ENCODE measurements around the gene DCUN1D2. TPM values are rescaled to one million over a fixed set of nuclear protein-coding genes. Genes with fewer than 3 reads are reported as not detected.
A peak's percentile ranks its signal among the peaks of the same experiment; 100 is the strongest.

Gene DCUN1D2
- total and polyA plus RNA-seq, 8 donors = 7.3 to 43.0 (median 21.7) TPM

DNA sequence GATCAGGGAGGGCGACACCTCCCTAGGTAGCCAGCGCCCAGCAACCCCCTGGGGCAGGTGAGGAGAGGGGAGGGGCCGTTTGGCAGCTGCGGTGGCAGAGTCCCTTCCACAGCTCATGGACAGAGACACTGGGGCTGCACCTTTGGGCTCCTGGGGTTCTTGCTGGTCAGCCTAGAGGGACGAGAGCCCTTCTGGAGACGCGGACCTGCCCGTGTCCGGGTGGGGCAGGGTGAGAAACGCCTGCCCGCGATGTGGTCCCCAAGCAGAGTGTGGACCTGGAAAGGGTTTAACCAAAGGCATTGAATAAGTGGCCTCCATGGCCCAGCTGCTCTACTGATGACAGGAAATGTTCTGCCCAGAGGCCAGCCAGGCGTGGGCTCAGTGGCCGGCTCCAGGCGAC, 75.5 kb downstream of the DCUN1D2 start:
- peaks cover 0 to 32% (median 18%) of the 10 kb centered on the region in 4 donors for H3K4me1 ChIP-seq
- H3K36me3 ChIP-seq = no peaks in the 10 kb centered on the region
- DNase-seq = no peak
- intact Hi-C loops (cut with DNase I; ENCODE audit: low total_unique reads) = no loop called here
- TF ChIP-seq EP300 (IDR thresholded peaks at IDR 0.05) (no peak), POLR2A (IDR thresholded peaks at IDR 0.05) (no peak), POLR2AphosphoS5 (IDR thresholded peaks at IDR 0.05) (no peak)
- TF ChIP-seq, protein P1, sequence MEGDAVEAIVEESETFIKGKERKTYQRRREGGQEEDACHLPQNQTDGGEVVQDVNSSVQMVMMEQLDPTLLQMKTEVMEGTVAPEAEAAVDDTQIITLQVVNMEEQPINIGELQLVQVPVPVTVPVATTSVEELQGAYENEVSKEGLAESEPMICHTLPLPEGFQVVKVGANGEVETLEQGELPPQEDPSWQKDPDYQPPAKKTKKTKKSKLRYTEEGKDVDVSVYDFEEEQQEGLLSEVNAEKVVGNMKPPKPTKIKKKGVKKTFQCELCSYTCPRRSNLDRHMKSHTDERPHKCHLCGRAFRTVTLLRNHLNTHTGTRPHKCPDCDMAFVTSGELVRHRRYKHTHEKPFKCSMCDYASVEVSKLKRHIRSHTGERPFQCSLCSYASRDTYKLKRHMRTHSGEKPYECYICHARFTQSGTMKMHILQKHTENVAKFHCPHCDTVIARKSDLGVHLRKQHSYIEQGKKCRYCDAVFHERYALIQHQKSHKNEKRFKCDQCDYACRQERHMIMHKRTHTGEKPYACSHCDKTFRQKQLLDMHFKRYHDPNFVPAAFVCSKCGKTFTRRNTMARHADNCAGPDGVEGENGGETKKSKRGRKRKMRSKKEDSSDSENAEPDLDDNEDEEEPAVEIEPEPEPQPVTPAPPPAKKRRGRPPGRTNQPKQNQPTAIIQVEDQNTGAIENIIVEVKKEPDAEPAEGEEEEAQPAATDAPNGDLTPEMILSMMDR (IDR thresholded peaks at IDR 0.05) = no peak
- peak overlapping the region in 1 of 5 donors; percentile 77 for H3K27ac ChIP-seq
- 86 to 94% (median 92%) methylated on average over 15 of the region's 15 CpGs for WGBS, 5 donors
- no peak overlapping the region for H3K4me3 ChIP-seq
- no peaks in the 10 kb centered on the region for H3K9me3 ChIP-seq
- peaks cover 0 to 11% (median 7%) of the 10 kb centered on the region in 3 donors for H3K27me3 ChIP-seq

DNA sequence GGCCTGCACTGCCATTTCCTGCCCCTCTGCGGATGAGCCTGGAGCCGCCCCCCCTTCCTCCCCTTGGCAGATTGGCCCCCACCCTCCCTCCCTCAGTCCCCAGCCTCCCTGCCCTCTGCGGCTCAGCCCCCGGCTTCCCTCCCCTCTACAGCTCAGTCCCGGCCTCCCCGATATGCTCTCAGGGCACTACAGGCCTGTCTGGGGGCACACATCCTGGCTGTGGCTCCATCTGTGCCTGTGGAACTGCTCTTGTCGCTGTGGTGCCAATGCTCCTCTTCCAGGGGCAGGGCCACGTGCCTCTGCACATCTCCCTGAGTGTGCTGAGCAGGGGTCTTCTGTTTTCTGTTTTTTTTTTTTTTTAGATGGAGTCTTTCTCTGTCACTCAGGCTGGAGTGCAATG, 76.2 kb downstream of the DCUN1D2 start:
- Histone ChIP-seq H3K9me3 (no peaks in the 10 kb centered on the region), H3K27me3 (peaks cover 0 to 11% (median 9%) of the 10 kb centered on the region in 3 donors), H3K36me3 (no peaks in the 10 kb centered on the region), H3K27ac (peak overlapping the region in 3 of 5 donors; percentile 63 to 77 (median 64)), H3K4me3 (no peak overlapping the region), H3K4me1 (peaks cover 0 to 34% (median 19%) of the 10 kb centered on the region in 4 donors)
- no peak for DNase-seq
- intact Hi-C loops (cut with DNase I; ENCODE audit: low total_unique reads) = no loop called here
- WGBS, 5 donors = 84 to 96% (median 86%) methylated on average over 2 to 8 of the region's 8 CpGs
- TF ChIP-seq EP300 (IDR thresholded peaks at IDR 0.05) = no peak
- TF ChIP-seq, protein P1 (IDR thresholded peaks at IDR 0.05) = no peak

DNA sequence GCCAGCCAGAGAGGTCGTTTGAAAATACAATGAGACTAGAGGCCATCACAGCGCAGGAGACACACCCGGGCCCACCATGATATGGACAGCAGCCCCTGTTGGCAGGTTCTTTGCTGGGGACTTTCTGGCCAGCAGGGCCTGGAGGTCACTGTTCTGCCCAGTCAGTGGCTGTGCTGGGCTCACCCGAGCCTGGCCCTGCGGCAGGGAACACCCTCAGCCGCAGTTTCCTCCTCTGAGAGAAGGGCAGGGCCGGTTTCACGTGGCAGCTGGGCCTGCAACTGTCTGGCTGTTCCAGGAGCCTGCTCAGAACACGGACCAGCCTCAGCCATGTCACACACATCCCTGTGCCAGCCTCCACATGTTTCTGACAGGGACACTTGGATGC, 76.6 kb downstream of the DCUN1D2 start:
- DNase-seq = peak in 1 of 2 donors; percentile 46
- peaks cover 0 to 11% (median 9%) of the 10 kb centered on the region in 3 donors for H3K27me3 ChIP-seq
- peak in 1 of 3 donors; percentile 26 for TF ChIP-seq POLR2AphosphoS5 (IDR thresholded peaks at IDR 0.05)
- TF ChIP-seq, protein P1 (IDR thresholded peaks at IDR 0.05) = no peak
- TF ChIP-seq EP300 (IDR thresholded peaks at IDR 0.05) = no peak
- peak overlapping the region in 4 of 5 donors; percentile 14 to 77 (median 64) for H3K27ac ChIP-seq
- H3K4me1 ChIP-seq = peaks cover 0 to 34% (median 19%) of the 10 kb centered on the region in 4 donors
- H3K9me3 ChIP-seq = no peaks in the 10 kb centered on the region
- H3K36me3 ChIP-seq = no peaks in the 10 kb centered on the region
- intact Hi-C loops (cut with DNase I; ENCODE audit: low total_unique reads) = no loop called here
- H3K4me3 ChIP-seq = no peak overlapping the region
- WGBS, 5 donors = 51 to 70% (median 60%) methylated on average over 4 to 9 of the region's 9 CpGs

DNA sequence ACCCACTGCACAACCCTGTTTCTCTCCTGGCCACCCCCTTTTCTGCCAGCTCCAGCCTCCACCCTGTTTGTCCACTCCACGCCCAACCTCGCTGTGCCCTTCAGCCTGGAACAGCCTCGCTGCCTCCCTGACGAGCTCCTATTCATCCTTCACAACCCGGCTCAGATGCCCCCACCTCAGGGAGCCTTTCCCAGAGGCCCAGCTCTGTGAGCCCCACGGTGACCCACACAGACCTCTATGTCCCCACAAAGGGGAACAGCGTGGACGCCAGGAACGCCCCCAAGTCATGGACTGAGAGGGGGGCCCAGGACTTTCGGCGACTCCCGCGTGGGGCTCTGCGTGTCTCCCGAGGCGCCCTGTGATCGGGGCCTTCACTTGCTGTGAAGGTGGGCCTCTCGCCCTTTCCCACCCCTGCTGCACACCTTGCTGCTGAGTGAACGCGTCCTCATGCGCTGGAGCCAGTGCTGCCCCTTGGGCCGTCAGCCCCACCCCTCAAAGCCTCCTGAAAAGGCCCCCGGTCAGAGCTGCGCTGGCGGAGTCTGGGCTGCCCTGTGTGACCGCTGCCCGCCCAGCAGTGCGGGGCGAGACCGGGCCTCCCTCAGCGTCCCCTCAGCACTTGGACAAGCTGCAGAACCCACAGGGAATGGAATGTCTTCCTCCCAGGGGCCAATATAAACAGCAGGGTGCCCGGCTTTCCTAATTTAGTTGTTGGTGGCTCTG, 77.2 kb downstream of the DCUN1D2 start:
- peak overlapping the region in 4 of 5 donors; percentile 14 to 77 (median 64) for H3K27ac ChIP-seq
- WGBS, 5 donors = 74 to 92% (median 90%) methylated on average over 16 to 32 of the region's 32 CpGs

More for the DNA sequence above, 77.2 kb downstream of the DCUN1D2 start:
- DNase-seq = no peak
- peaks cover 0 to 11% (median 9%) of the 10 kb centered on the region in 3 donors for H3K27me3 ChIP-seq
- no peaks in the 10 kb centered on the region for H3K9me3 ChIP-seq
- peaks cover 0 to 34% (median 19%) of the 10 kb centered on the region in 4 donors for H3K4me1 ChIP-seq
- TF ChIP-seq, protein P1 (IDR thresholded peaks at IDR 0.05) = no peak
- TF ChIP-seq POLR2AphosphoS5 (IDR thresholded peaks at IDR 0.05) = peak in 1 of 3 donors; percentile 49
- no peak for TF ChIP-seq POLR2A (IDR thresholded peaks at IDR 0.05)
- peak; percentile 51 for TF ChIP-seq EP300 (IDR thresholded peaks at IDR 0.05)
- intact Hi-C loops (cut with DNase I; ENCODE audit: low total_unique reads) = no loop called here
- no peak overlapping the region for H3K4me3 ChIP-seq
- H3K36me3 ChIP-seq = no peaks in the 10 kb centered on the region
